HL-60 (cell line): Measurements from ENCODE around the gene MTMR12.

Source experiments
- DNase-seq, 2 experiments: peaks; one replicate each; pipeline ENCODE4 v3.0.0-alpha.2; 2010 to 2020; ENCODE audit warnings: low read depth in 1 of 2, low spot score in 1 of 2
- H3K27ac ChIP-seq: fragments of 250-450 bp; sonication (Bioruptor Pico); replicated peaks from 2 replicates; pipeline ENCODE4 v1.5.1; 2020; ENCODE audit warnings: mild to moderate bottlenecking, moderate library complexity
- H3K27me3 ChIP-seq: fragments of 250-450 bp; sonication (Bioruptor Pico); 2 replicates; pipeline ENCODE4 v1.5.1; 2021; ENCODE audit warnings: mild to moderate bottlenecking, moderate library complexity; ENCODE audit not compliant: insufficient read depth, poor library complexity, severe bottlenecking
- H3K4me3 ChIP-seq: replicated peaks from 2 replicates; pipeline ENCODE4 v1.5.1; 2011; ENCODE audit warnings: mild to moderate bottlenecking, control low read depth, low read length; ENCODE audit not compliant: insufficient read depth
- CTCF ChIP-seq: IDR thresholded peaks from one replicate; pipeline ENCODE4 v1.5.1; 2011; ENCODE audit warnings: low read length, control low read depth, inconsistent platforms; ENCODE audit not compliant: insufficient read depth
- GABPA ChIP-seq: IDR thresholded peaks from 2 replicates; pipeline ENCODE4 v1.6.1; 2012; ENCODE audit warnings: low read depth
- POLR2AphosphoS5 ChIP-seq: IDR thresholded peaks from 2 replicates; pipeline ENCODE4 v1.6.1; 2012; ENCODE audit warnings: low read depth
- REST ChIP-seq: IDR thresholded peaks from 2 replicates; pipeline ENCODE4 v1.6.1; 2012; ENCODE audit warnings: low read depth; ENCODE audit not compliant: insufficient replicate concordance
- SPI1 ChIP-seq: IDR thresholded peaks from 2 replicates; pipeline ENCODE4 v1.6.1; 2012; ENCODE audit warnings: low read depth, mild to moderate bottlenecking, borderline replicate concordance

The MTMR12 gene

GRCh38 chr5:32358611-32359010 lies 45.9 kb upstream of the MTMR12 start:
- no peak for DNase-seq
- Histone ChIP-seq H3K27me3 (no peaks in the 10 kb centered on the region), H3K4me3 (no peak overlapping the region), H3K27ac (no peak overlapping the region)
- TF ChIP-seq SPI1 = no peak

- no peak for DNase-seq
Observed at GRCh38 chr5:32357658-32358057, 44.9 kb upstream of the MTMR12 start.

GRCh38 chr5:32355686-32356085 lies 42.9 kb upstream of the MTMR12 start:
- Histone ChIP-seq H3K27me3 (no peaks in the 10 kb centered on the region), H3K4me3 (no peak overlapping the region), H3K27ac (no peak overlapping the region)
- no peak for DNase-seq
- no peak for TF ChIP-seq SPI1
- no peak for TF ChIP-seq CTCF
- no peak for TF ChIP-seq GABPA
- no peak for TF ChIP-seq REST
- TF ChIP-seq POLR2AphosphoS5 = no peak

More at GRCh38 chr5:32357658-32358057, 44.9 kb upstream of the MTMR12 start:
- H3K27ac ChIP-seq = no peak overlapping the region
- no peak overlapping the region for H3K4me3 ChIP-seq
- TF ChIP-seq REST = no peak
- TF ChIP-seq SPI1 = no peak
- TF ChIP-seq CTCF = no peak
- TF ChIP-seq POLR2AphosphoS5 = no peak
- no peak for TF ChIP-seq GABPA
- H3K27me3 ChIP-seq = no peaks in the 10 kb centered on the region

- DNase-seq = no peak
- TF ChIP-seq POLR2AphosphoS5 (no peak), REST (no peak), CTCF (no peak), SPI1 (no peak)
- no peak overlapping the region for H3K27ac ChIP-seq
- H3K27me3 ChIP-seq = no peaks in the 10 kb centered on the region
- H3K4me3 ChIP-seq = no peak overlapping the region
Observed at GRCh38 chr5:32353420-32353819, 40.7 kb upstream of the MTMR12 start.
